A204.1 (cell line): ENCODE measurements around the gene OSTN.

ENCODE experiments used
- FAIRE-seq: peaks from 2 replicates; lab custom pipeline; 2012; peaks lifted over from hg19 to GRCh38; lab: Jason Lieb, UNC

OSTN gene

DNA sequence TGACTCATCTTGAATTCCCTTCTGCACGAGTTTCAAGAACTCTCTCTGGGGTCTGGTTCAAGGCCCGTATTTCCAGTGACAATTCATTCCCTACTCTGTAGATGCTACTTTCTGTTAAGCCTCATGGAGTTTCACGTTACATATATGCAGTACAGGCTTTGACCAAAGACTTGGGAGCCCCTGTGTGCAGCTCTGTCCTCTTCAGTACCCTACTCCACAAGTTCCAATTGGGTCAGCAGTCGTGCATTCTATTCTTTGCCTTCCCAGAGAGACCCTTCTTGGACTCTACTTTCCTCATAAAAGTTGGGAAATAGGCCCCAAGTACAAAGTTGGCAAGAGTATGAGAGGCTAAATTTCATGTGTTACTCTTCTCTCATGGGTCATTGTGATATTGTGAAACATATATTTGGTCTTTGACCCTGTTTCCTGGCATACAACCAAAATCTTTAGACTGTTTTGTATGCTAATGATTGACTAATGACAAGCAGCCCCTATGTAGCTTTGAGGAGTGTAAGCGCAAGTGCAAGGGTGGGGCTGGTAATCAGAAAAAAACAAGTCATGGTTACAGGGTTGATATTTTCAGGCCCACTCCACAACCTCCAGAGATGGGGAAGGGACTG is 115.2 kb downstream of the OSTN start:
- FAIRE-seq, result no peak
